ENCODE measurements around the gene KRAS.
"Not testable (repeated sequence)": the region's sequence is repeated elsewhere in the genome, so short reads cannot be mapped to it uniquely, and the experiment has no call there.

The KRAS gene

DNA sequence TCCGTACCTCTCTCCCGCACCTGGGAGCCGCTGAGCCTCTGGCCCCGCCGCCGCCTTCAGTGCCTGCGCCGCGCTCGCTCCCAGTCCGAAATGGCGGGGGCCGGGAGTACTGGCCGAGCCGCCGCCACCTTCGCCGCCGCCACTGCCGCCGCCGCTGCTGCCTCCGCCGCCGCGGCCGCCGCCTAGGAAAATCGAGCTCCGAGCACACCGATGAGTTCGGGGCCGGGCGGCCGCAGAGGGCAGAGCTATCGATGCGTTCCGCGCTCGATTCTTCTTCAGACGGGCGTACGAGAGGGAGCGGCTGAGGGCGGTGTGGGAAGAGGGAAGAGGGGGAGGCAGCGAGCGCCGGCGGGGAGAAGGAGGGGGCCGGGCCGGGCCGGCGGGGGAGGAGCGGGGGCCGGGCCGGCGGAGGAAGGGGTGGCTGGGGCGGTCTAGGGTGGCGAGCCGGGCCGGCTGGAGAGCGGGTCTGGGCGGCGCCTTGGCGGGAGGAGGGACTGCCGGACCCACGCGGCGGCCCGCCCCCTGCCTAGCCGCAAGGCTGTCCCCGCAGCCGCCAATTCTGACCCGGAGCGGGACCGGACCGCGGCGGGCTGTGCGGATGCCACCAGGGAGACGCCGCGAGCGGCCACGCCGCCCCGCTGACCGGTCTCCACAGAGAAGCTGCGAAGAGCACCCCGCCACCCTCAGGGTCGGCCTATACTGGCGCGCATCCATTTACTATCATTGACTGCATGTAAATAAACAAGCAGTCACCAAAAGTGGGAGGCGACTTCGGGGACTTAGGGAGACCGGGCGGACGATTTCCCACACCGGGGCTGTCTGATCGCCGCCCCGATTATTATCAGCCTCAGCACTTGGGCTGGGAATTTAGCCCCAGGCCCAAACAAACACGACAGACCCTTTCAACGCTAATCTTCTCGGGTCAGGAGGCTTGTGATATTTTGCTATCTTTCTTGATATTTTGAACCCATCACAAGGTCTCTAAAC is at the start of gene KRAS:
Gene KRAS (minus strand): TSS at position 186 of the 987 bp plus-strand sequence.
- DNase-seq: peak; percentile 93

DNA sequence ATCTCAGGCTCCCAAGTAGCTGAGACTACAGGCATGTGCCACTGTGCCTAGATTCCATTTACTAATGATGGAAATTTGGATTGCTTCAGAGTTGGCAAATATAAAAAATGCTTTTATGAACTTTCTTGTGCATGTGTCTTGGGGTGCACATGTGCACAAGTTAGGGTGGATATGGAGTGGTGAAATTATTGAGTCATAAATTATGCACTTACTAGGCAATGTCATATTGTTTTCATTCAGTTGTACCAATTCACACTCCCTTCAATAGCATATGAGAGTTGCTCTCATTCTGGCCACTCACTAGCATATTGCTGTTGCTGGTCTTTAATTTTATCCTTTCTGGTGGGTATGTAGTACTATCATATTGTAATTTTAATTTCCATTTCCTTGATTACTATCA is 45.7 kb upstream of the KRAS start:
- no peak for DNase-seq

DNA sequence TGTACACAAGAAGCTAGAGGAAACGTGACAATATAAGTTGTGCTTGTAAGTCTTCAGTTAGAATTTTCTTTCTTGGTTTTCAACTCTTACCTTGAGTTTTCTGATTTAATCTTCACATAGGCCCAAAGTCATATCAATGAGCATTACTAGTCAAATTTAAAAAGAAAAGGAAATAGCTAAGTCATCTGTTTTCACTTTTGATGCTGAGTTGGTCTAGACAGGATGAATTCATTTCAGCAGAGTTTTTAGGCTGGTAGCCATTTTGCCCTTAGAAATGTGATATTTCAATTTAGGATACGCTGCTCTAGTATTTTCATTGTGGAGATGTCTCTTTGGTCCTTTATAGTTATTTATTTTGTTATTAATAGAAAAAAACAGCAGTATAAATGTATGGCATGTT is 44.6 kb upstream of the KRAS start:
- no peak for DNase-seq

DNA sequence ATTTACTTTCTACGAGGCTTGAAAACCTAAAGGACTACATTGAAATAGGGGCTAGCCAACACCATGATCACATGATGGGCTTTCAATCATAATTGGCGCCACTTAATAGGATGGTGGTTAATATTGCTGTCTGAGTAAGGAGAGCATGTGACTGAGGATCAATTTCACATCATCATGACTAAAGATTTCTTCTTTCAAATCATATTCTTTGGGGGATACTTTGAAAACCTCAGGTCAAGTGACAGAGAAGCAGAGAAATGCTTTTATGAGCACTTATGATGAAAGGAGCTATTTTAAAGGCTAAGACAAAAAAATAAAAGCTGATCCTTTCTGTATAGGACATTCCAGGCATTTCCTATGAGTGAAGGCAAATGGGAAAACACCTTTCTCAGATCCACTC is 42.9 kb upstream of the KRAS start:
- no peak for DNase-seq

DNA sequence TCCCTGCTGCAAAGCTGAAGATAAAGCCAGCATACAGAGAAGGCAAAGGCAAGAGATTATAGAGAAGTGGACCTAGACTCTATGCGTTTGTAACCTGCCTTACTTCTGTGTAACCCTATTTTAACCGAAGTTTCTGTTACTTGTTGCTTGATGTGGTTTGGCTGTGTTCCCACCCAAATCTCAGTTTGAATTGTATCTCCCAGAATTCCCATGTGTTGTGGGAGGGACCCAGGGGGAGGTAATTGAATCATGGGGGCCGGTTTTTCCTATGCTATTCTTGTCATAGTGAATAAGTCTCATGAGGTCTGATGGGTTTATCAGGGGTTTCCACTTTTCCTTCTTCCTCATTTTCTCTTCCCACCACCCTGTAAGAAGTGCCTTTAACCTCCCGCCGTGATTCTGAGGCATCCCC is 42.1 kb upstream of the KRAS start:
- DNase-seq: not testable (repeated sequence)

DNA sequence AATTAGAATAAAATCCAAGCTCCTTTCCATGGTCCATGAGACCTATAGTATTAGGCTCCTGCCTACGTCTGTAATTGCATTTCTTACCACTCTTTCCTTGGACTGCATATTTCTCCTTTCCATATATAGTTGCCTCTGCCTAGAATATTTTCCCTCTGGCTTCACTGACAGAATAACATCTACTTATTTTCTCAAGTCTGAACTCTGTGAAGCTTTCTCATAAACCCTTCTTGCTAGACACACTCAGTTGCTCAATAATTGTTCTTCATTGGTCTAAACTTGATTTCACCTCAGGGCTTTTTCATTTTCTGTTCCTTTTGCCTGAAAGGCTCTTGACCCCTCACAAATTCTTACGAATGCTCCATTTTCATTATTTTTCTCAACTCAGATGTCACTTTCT is 36.9 kb upstream of the KRAS start:
- no peak for DNase-seq

DNA sequence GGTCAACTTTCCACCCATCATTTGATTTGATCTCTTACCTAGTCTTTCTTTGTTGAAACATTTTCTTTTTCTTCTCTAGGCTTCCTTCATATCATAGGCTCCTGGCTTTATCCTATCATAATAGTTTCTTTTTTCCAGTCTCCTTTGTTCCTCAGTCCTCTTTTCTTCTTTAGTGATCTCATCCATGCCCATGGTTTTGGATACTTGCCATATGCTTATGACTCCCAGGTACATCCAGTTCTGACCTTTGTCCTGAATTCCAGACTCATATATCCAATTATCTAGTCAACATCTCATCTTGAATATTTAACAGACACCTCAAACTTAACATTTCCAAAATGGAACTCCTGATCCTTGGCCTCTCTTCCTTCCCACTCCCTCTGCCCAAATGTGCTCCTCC is 36.1 kb upstream of the KRAS start:
- no peak for DNase-seq

DNA sequence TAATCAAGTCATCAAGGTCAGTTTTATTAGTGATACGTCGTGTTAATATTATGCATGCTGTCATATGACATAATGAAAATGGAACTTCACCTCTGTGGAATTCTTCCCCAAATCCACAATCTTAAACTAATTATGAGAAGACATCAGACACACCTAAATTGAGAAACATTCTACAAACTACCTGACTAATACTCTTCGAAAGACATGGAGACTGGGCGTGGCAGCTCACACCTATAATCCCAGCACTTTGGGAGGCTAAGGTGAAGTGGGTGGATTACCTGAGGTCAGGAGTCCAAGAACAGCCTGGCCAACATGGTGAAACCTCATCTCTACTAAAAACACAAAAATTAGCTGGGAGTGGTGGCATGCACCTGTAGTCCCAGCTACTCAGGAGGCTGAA is 33.3 kb upstream of the KRAS start:
- DNase-seq: no peak

DNA sequence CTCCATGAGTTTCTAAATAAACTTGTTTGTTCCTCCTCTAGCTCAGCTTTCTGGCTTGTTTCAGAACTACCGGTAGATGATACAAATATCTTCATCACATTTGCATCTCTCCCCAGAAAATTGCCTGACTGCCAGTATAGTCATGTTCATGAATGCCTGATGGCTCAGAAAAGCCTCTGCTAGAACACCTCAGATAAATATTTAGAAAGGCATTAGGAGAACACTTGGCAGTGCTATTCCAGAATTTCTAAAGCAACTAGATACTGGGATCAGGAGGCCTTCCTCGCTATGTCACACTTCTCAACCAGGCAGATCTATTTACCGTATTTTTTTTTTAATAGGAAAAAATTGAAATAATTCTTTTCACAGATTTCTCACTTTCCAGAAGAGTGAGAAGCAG is 32.3 kb upstream of the KRAS start:
- no peak for DNase-seq

DNA sequence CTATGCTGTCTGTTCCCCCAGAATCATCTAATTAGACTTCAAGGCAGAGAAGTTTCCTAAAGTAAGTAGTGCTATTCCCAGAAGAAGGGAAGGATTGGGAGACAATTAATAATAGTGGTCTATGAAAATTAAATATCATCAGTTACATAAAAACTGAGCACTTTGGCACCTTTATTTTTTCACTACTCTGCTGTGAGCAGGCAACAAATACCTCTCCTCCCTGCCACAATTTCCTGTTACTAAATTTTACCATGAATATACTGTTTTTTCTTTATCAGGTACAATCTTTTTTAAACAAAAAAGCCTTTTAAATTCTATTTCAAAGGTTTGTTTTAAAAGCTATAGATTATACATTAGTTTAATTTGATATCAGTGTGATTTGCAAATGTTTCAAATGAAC is 29.4 kb upstream of the KRAS start:
- no peak for DNase-seq

DNA sequence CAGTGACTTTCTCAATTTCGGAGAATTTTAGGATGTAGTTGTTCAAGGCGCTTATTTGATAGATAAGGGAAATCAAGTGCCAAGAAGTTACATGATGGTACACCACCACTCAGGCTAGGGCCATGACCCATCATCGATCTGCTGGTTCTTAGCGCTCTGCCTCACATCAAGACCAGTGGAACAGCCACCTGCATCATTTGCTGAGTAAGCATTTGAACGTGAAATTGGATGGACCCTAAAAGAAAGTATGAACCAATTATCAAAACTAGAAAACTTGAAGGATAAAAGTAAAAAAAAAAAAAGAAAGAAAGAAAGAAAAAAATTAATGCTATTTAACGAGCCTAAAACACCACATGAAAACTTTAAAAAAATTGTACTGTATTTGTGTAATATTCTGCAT is 27.5 kb upstream of the KRAS start:
- no peak for DNase-seq

DNA sequence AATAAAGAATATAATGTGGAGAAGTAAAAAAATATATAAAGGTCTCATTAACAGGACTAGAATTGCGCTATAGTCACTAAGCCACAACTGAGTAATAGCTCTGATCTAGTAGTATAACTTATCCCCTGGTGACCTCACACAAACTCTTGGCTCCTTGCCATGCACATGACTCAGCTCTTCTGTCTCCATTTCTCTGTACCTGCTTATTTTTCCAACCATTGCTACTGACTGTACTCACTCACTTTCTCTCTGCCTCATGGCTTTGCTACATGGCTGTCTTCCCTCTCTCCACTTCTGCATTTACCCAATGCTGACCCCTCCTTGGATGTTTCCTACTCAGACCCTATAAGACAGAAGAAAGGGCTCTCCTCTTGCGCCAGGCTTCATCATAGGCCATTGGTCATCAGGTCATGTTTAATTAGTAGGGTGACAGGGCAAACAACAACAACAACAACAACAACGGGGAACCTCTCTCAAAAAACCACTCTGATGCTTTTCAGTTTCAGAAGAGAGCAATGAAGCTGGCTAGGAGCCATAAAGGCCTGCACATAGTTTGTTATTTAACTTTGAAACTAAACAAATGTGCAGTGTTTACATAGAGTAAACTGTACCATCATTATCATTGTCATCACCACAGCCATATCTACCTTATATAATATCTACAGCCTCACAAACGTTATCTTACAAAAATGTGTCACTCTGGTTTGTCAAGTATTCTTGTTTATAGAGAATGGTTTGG is 25.6 kb upstream of the KRAS start:
- peak; percentile 39 for DNase-seq

DNA sequence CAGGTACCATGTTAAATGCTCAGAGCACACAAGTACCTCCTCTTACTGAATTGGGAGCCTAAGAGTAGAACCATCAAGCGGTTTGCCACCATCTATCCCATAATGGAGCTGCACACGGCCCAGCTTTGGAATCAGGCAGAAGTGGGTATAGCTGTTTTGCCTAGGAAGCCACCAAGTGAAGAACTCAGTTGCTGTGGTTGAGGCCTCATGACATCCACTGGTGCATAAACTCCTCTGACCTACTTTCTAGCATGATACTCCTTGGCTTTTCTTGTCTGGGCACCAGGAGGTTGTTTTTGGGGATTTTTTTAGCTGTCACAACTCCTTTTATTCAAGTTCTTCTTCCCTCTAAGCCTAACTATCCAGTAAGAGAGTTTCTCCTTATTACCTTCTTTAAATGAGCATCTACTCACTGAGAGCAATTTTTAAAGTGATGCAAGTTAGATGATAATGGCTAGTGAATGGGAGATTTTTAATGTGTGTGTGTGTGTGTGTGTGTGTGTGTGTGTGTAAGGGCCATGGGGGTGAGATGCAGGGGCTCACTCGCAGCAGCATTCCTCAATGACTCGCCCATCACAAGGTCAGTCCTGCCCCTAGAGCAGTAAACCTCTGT is 20.9 kb upstream of the KRAS start:
- DNase-seq: no peak

DNA sequence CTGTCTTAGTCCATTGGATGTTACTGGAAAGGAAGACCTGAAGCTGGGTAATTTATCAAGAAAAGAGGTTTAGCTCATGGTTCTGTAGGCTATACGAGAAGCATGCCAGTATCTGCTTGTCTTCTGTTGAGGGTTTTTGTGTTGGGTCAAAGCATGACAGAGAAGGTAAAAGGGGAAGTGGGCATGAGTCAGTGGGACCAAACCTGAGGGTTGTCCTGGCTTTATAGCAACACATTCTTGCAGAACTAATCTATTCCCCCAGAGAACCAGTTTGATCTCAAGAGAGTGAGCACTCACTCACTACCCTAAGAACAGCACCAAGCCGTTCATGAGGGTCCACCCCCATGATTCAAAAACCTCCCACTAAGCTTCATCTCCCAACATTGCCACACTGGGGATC is 19.0 kb upstream of the KRAS start:
- DNase-seq: no peak

DNA sequence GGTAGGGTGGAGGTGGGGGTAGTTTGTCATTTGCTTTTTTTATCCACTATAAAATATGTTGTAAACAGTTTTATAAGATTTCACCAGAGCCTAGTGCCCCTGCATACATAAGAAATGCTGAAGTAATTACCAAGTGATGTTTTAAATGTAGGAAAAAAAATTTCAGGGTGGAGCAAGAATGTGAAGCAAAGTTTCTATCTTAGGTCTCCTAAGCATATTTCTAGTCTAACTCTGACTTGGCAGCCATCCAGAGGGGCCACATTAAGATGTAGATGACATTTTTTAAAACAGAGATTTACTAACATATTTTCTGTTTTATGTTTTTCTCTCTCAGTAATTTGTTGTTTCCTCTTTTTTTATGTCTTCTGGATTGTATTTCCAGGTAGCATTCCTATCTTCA is 15.8 kb upstream of the KRAS start:
- no peak for DNase-seq

DNA sequence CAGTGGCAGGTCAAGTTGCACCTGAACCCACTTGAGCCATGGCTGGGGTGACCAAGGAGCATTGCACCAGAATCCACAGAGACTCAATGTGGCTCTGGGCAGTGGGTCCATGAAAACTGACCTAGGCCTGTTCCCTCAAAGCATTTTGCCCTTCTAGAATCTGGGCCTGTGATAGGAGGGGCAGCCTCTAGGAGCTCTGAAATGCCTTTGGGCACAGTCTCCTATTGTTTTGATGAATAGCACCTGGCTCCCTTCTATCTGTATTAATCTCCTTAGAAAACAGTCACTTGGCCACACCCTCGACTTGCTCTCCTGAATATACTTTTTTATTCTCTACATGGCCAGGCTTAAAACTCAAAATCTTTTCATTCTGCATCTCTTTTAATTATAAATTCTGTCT is 14.1 kb upstream of the KRAS start:
- DNase-seq: no peak

DNA sequence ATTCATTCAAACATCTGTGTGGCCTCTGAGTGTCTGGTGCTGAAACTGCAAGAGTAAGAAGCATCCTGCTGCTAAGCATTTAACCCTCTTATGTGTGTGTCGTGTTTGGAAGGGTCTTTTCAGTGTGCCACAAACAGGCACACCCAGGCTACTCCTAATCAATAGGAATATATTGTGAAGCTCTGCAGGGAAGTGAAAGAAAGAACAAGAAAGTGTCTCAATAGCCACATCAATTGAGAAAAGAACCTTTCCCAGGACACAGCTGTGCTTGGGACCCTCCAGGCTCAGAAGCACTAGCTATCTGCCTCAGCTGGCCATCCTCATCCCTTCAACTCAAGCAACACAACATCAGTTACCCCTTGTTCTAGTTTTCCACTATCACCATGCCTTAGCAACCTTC is 13.4 kb upstream of the KRAS start:
- no peak for DNase-seq

DNA sequence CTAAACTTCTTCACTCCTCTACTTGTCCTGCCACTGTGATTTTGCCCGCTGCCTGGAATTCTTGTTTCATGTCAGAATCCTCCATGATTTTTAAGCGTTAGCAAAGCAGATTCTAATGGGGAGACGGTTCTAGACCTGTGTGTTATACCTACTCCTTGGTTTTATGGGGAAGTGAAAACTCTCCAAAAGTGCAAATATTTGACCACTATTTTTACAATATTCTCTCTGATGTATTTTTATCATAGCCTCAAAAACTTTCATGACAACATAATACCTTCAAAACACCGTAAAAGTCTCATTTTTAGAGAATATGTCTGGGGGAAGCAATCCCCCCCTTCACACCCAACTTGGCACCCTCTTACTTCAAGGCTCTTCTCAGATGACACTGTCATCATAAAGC is 12.9 kb upstream of the KRAS start:
- DNase-seq: no peak

DNA sequence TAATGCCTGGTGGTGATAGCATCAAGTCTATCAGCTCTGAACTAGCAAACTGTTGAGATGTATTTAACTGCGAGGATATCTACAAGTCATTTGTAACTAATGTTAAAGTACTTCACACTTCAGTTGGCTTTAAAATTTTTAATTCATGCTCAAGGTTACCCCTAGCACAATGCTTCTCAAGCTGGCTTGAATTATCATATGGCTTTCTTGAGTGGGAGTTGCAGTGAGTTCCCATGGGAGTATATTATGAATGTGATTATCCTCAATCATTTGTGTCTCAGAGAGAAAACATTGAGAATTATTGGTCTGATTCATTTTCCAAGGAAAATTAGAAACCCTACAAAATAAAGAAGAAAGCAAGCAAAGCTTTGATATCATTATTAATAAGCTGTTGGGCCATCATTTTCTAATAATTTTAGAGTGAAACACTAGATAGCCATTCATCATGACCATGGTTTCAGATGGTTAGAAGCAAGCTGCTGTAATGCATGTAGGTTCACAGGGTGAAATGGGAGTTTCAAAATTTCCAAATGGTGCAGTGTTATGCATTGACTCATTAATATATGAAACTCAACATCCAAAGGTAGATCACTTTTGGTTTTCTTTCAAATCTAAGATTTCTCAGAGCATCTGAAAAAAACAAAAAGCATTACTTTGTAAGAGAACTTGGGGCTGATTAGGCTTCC is 11.8 kb upstream of the KRAS start:
- DNase-seq: no peak

DNA sequence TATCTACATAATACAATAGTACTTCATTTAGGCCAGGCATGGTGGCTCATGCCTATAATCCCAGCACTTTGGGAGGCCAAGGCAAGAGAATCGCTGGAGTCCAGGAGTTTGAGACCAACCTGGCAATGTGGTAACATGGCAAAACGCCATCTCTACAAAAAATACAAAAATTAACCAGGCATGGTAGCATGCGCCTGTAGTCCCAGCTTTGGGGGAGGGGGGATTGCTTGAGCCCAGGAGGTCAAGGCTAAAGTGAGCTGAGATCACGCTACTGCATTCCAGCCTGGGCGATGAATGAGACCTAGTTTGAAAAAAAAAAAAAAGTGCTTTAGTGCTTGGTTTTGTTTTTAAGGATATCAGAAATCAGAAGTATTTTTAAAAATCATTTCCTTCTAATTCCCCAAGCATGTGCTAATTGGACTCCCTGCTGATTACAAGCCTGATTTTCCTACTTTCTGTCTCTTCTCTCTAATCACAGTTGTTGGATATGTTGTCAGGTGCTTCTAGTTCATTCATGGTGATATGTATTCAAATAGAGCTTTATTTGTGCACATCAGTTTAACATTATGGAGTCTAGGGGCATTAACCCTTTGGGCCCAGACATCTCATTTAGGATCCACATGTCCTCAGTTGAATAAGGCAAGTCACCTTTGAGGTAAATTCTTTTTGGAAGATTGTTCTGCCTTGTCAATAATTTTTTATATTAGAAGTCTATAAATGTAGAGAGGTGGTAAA is 7.0 kb upstream of the KRAS start:
- DNase-seq: no peak

DNA sequence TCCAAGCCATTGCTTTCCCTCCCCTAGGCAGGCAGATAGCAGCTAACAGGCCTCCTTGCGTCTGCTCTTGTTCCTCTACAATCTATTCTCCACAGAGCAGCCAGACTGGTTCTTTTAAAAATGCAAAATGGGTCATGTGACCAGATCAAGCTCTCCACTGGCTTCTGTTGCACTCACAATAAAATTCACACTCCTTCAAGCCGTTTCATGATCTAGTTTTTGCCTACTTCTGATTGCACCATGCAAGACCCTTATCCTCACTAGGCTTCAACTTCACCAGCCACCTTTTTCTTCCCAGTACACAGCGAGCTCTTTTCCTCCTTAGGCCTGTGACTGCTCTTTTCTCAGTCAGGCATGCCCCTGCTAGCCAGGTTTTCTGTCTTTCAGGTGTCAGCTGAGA is 6.1 kb upstream of the KRAS start:
- no peak for DNase-seq

DNA sequence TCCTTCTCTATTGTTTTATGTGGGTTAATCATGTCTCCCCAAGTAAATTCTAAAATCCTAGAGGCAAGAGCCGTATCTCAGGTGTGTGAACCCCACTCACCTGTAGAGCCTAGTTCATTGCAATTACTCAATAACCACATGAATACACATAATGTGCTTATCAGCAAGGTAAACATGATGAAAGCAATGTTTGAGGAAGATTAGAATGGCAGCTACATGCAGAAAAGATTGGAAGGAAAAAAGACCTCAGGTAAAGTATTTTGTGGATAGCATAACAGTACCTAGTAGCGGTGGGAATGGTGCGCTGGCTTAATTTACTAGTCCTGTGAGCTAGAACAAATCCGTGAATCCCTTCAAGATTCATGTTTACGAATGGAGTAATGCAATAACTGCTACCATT is 5.3 kb upstream of the KRAS start:
- DNase-seq: no peak
